CD14-positive monocyte (primary cell): ENCODE measurements around the gene RHBDL3. TPM values are rescaled to one million over a fixed set of nuclear protein-coding genes. Genes with fewer than 3 reads are reported as not detected.
A peak's percentile ranks its signal among the peaks of the same experiment; 100 is the strongest.

Experiments
- DNase-seq, 3 donors: peaks; one replicate each; pipeline ENCODE4 v3.0.0-alpha.2; 2011 to 2022
- H2AFZ ChIP-seq: 2 replicates; pipeline ENCODE4 v1.6.0; 2012; ENCODE audit warnings: mild to moderate bottlenecking, low read depth, low read length, inconsistent platforms; ENCODE audit not compliant: insufficient read depth, poor library complexity, severe bottlenecking
- H3K27ac ChIP-seq, 2 donors: 1 replicate in 1 of 2; 2 replicates in 1 of 2; pipeline ENCODE4 v1.5.1; 2012 to 2013; ENCODE audit warnings: low read length in 2 of 2, control low read depth in 1 of 2, inconsistent platforms in 1 of 2, low read depth in 1 of 2, mild to moderate bottlenecking in 1 of 2
- H3K27me3 ChIP-seq, 2 donors: one replicate each; pipeline versions ENCODE4 v1.6.0 to v1.6.1; 2011 to 2013; ENCODE audit warnings: low read length in 2 of 2; ENCODE audit not compliant: control insufficient read depth in 2 of 2, insufficient read depth in 2 of 2
- H3K36me3 ChIP-seq, 2 donors: replicated peaks in 1 of 2; 1 replicate in 1 of 2; 2 replicates in 1 of 2; pipeline versions ENCODE4 v1.5.1 to v1.6.1; 2012 to 2013; ENCODE audit warnings: low read length in 2 of 2, control low read depth in 1 of 2, inconsistent platforms in 1 of 2, mild to moderate bottlenecking in 1 of 2; ENCODE audit not compliant: insufficient read depth in 2 of 2, control insufficient read depth in 1 of 2
- H3K4me1 ChIP-seq, 2 donors: 1 replicate in 1 of 2; 2 replicates in 1 of 2; pipeline versions ENCODE4 v1.5.1 to v1.6.1; 2012 to 2013; ENCODE audit warnings: low read length in 2 of 2, control low read depth in 1 of 2, inconsistent platforms in 1 of 2, mild to moderate bottlenecking in 1 of 2, moderate library complexity in 1 of 2; ENCODE audit not compliant: insufficient read depth in 2 of 2, control insufficient read depth in 1 of 2
- H3K4me2 ChIP-seq: replicated peaks from 2 replicates; pipeline ENCODE3; 2012; ENCODE audit warnings: low read length, moderate library complexity, mild to moderate bottlenecking; ENCODE audit not compliant: poor library complexity, severe bottlenecking; ENCODE audit errors: extremely low read depth
- H3K4me3 ChIP-seq, 3 experiments: fragments of 200-600 bp in 1 of 3; sonication (generic) in 1 of 3; replicated peaks in 1 of 3; 1 replicate in 2 of 3; 2 replicates in 1 of 3; pipeline ENCODE4 v1.5.1; 2011 to 2013; ENCODE audit warnings: low read length in 3 of 3, mild to moderate bottlenecking in 3 of 3, control low read depth in 2 of 3, low read depth in 2 of 3, inconsistent platforms in 1 of 3, moderate library complexity in 1 of 3
- H3K79me2 ChIP-seq: 2 replicates; pipeline ENCODE4 v1.6.0; 2012; ENCODE audit warnings: mild to moderate bottlenecking, control low read depth, inconsistent platforms, low read length, moderate library complexity; ENCODE audit not compliant: insufficient read depth
- H3K9ac ChIP-seq: 2 replicates; pipeline ENCODE4 v1.6.0; 2017; ENCODE audit warnings: low read length, mild to moderate bottlenecking; ENCODE audit not compliant: insufficient read depth, poor library complexity, severe bottlenecking
- H3K9me3 ChIP-seq, 2 donors: replicated peaks in 1 of 2; 1 replicate in 1 of 2; 2 replicates in 1 of 2; pipeline versions ENCODE4 v1.5.1 to v1.6.1; 2012 to 2013; ENCODE audit warnings: low read length in 2 of 2, control low read depth in 1 of 2; ENCODE audit not compliant: control insufficient read depth in 1 of 2, insufficient read depth in 1 of 2
- H4K20me1 ChIP-seq: 2 replicates; pipeline ENCODE4 v1.6.0; 2012; ENCODE audit warnings: mild to moderate bottlenecking, low read length, control low read depth, moderate library complexity; ENCODE audit not compliant: insufficient read depth
- H3K27ac Mint-ChIP-seq, 7 donors: one replicate each; pipeline ENCODE4 v1.8.0; 2020; ENCODE audit warnings: mild to moderate bottlenecking in 7 of 7, mixed read lengths in 7 of 7, moderate library complexity in 6 of 7, inconsistent platforms in 2 of 7
- H3K27me3 Mint-ChIP-seq, 3 donors: one replicate each; pipeline ENCODE4 v1.8.0; 2021 to 2022; ENCODE audit warnings: low read depth in 3 of 3, mild to moderate bottlenecking in 3 of 3, mixed read lengths in 3 of 3, moderate library complexity in 3 of 3, inconsistent platforms in 1 of 3
- H3K36me3 Mint-ChIP-seq, 2 donors: one replicate each; pipeline ENCODE4 v1.8.0; 2020; ENCODE audit warnings: mixed read lengths in 2 of 2, inconsistent platforms in 1 of 2, mild to moderate bottlenecking in 1 of 2
- H3K4me1 Mint-ChIP-seq: one replicate; pipeline ENCODE4 v1.8.0; 2020; ENCODE audit warnings: mild to moderate bottlenecking, mixed read lengths
- H3K4me3 Mint-ChIP-seq, 2 donors: one replicate each; pipeline ENCODE4 v1.8.0; 2020; ENCODE audit warnings: mild to moderate bottlenecking in 2 of 2, mixed read lengths in 2 of 2, moderate library complexity in 1 of 2
- H3K9me3 Mint-ChIP-seq, 7 donors: one replicate each; pipeline ENCODE4 v1.8.0; 2020 to 2022; ENCODE audit warnings: mixed read lengths in 7 of 7, mild to moderate bottlenecking in 6 of 7, moderate library complexity in 6 of 7, inconsistent platforms in 2 of 7
- WGBS: methylation state at CpG from one replicate; pipeline ENCODE4 v1.1.5; 2013; ENCODE audit warnings: missing lambda C conversion rate; ENCODE audit not compliant: insufficient coverage; 5-methylcytosine and 5-hydroxymethylcytosine counted together
- intact Hi-C, 2 donors: fragments of 100-400 bp; cut with micrococcal nuclease; formaldehyde crosslinking; loops; one replicate each; pipeline versions ENCODE4 v1.15.0 to v1.15.1; 2023
- polyA minus RNA-seq: library from RNA; depleted of rRNA, polyadenylated mRNA; stranded (reverse); fragments of >200 nt; gene quantifications from 2 replicates; pipeline ENCODE4 v1.2.3, GENCODE V29; 2012
- polyA plus RNA-seq, 3 donors: library from polyadenylated mRNA; depleted of rRNA in 1 of 3; unstranded in 2 of 3; stranded (reverse) in 1 of 3; fragments of 300-500 nt in 2 of 3; fragments of >200 nt in 1 of 3; fragmentation: Illumina TruSeq in 2 of 3; gene quantifications; 1 replicate in 2 of 3; 2 replicates in 1 of 3; pipeline ENCODE4 v1.2.3, GENCODE V29; 2012 to 2021
- total RNA-seq, 12 experiments: library from RNA in 1 of 12; stranded (reverse) in 1 of 12; fragments of 120-200 nt in 1 of 12; gene quantifications; one replicate each; pipeline ENCODE4 v1.2.4 and lab custom pipeline; 2013 to 2026; ENCODE audit warnings: mixed read lengths in 6 of 12, inconsistent platforms in 1 of 12
- TF ChIP-seq, protein P1 (sequence below): fragments of 200-600 bp; IDR thresholded peaks from one replicate; pipeline ENCODE4 v1.8.0; 2022; ENCODE audit warnings: antibody characterized with exemption, mild to moderate bottlenecking

RHBDL3 gene
- total RNA-seq (2013) = 0.06 TPM
- polyA plus RNA-seq (under 1 TPM in 1 of 3 donors, not detected in 2; 0.05 TPM), polyA minus RNA-seq (not detected in 2 replicates), total RNA-seq (lab: John Stamatoyannopoulos, UW) (0.17 to 12.3 (median 0.91) reads per million in 11 experiments)

DNA sequence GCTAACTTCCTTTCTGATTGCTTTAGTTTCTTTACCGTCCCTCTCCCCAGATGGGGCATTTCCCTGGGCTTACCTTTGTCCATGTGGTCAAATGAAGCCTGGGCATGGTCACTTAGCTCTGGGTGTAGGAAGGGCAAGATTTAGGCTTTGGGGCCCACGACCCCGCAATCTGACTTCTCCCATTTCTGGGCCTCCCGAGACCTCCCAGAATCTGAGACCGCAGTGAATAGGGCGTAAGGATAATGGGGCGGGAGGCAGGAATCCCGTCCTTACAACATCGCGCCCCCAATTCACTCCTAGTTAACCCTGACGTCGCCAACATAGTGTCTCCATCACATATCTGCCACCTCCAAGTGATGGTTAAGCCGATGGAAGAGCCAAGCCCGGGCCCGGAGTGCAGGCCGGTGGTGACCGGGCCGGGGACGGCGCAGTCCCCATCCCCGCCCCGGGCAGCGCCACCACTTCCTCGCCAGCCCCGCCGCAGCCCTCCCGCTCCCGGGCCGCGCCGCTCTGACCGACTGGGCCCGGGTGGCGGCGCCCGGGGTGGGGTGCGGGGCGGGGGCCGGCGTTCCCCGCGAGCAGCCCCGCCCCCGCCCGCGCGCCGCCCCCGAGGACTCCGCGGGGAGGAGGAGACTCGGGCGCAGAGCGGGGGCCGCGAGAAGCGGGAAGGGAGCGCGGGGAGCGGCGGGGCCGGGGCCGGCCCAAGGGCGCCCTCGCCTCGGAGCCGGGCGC lies at the start of gene RHBDL3:
RHBDL3 (plus strand) TSS at position 641 of the 732 bp plus-strand sequence. CDS start 358 bp downstream, outside the sequence.
- Mint-ChIP-seq H3K9me3 (peaks cover 0 to 25% (median 6%) of the 10 kb centered on the region in 7 donors), H3K27me3 (peaks cover 83 to 96% (median 84%) of the 10 kb centered on the region in 3 donors), H3K27ac (peak within 1 kb of the TSS in 4 of 7 donors; percentile 41 to 63 (median 53)), H3K4me1 (peaks cover 20% of the 10 kb centered on the region), H3K4me3 (peak within 1 kb of the TSS; percentile 81 to 88), H3K36me3 (peaks cover 2 to 18% of the 10 kb centered on the region in 2 donors)
- WGBS = under 1% methylated on average over 60 of the region's 68 CpGs
- no peaks in the 10 kb centered on the region for H3K79me2 ChIP-seq
- peak within 1 kb of the TSS; percentile 12 to 70 (median 48) for H3K4me3 ChIP-seq
- intact Hi-C loops = loop anchor here in 1 of 2 donors (10.0 kb wide), 1 partner anchor 179 kb away; the partner anchor contains the start of gene PSMD11
- H3K9me3 ChIP-seq = peaks cover 0 to 10% of the 10 kb centered on the region in 2 donors
- peak within 1 kb of the TSS; percentile 84 for H3K4me2 ChIP-seq
- DNase-seq = peak in 1 of 3 donors; percentile 17
- no peak within 1 kb of the TSS for H3K27ac ChIP-seq
- H2AFZ ChIP-seq = peak within 1 kb of the TSS; percentile 70
- peaks cover 59 to 81% of the 10 kb centered on the region in 2 donors for H3K27me3 ChIP-seq
- TF ChIP-seq, protein P1, sequence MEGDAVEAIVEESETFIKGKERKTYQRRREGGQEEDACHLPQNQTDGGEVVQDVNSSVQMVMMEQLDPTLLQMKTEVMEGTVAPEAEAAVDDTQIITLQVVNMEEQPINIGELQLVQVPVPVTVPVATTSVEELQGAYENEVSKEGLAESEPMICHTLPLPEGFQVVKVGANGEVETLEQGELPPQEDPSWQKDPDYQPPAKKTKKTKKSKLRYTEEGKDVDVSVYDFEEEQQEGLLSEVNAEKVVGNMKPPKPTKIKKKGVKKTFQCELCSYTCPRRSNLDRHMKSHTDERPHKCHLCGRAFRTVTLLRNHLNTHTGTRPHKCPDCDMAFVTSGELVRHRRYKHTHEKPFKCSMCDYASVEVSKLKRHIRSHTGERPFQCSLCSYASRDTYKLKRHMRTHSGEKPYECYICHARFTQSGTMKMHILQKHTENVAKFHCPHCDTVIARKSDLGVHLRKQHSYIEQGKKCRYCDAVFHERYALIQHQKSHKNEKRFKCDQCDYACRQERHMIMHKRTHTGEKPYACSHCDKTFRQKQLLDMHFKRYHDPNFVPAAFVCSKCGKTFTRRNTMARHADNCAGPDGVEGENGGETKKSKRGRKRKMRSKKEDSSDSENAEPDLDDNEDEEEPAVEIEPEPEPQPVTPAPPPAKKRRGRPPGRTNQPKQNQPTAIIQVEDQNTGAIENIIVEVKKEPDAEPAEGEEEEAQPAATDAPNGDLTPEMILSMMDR = no peak
- H3K4me1 ChIP-seq = peaks cover 14 to 21% of the 10 kb centered on the region in 2 donors
- H3K36me3 ChIP-seq = no peaks in the 10 kb centered on the region
- H3K9ac ChIP-seq = peak within 1 kb of the TSS; percentile 41
- no peaks in the 10 kb centered on the region for H4K20me1 ChIP-seq

DNA sequence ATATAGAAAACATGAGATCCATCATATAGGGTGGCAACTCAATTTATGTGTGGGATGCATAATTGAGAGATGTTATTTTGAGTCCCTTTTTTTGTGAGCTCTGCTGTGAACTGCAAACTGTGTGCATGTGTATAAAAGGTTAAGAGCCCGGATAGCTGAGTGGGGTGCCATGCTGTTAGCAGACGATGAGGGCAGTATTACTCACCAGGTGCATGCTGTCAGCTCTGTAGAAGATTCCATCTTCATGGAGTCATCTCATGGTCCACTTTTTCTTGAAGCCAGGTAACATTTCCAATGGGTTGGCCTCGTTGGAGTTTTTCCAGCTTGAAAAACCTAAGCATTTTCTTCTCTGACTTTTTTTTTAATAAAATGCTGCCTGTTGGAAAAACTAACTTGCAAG lies 43.0 kb upstream of the RHBDL3 start:
- Mint-ChIP-seq H3K4me3 (no peak overlapping the region), H3K4me1 (no peaks in the 10 kb centered on the region), H3K9me3 (no peaks in the 10 kb centered on the region), H3K36me3 (peaks cover 52 to 88% of the 10 kb centered on the region in 2 donors), H3K27ac (peak overlapping the region in 1 of 7 donors; percentile 20), H3K27me3 (peaks cover 0 to 2% (median 0%) of the 10 kb centered on the region in 3 donors)
- 90% methylated on average over 2 of the region's 3 CpGs for WGBS
- H3K4me2 ChIP-seq = no peak overlapping the region
- intact Hi-C loops = no loop called here
- no peaks in the 10 kb centered on the region for H3K4me1 ChIP-seq
- no peak overlapping the region for H3K9ac ChIP-seq
- no peaks in the 10 kb centered on the region for H3K9me3 ChIP-seq
- H4K20me1 ChIP-seq = peaks cover 9% of the 10 kb centered on the region
- TF ChIP-seq, protein P1 = no peak
- DNase-seq = no peak
- H3K36me3 ChIP-seq = peaks cover 40 to 99% of the 10 kb centered on the region in 2 donors
- no peak overlapping the region for H3K4me3 ChIP-seq
- no peaks in the 10 kb centered on the region for H3K27me3 ChIP-seq
- no peaks in the 10 kb centered on the region for H3K79me2 ChIP-seq
- no peak overlapping the region for H2AFZ ChIP-seq
- H3K27ac ChIP-seq = no peak overlapping the region
